CD4-positive, alpha-beta T cell (primary cell): ENCODE results near the gene BLCAP. TPM values are rescaled to one million over a fixed set of nuclear protein-coding genes. Genes with fewer than 3 reads are reported as not detected.

Source experiments
- ATAC-seq: fragments of 200-7000 bp; cut with Tn5 transposase; one replicate; pipeline ENCODE4 v1.10.0; 2022; ENCODE audit warnings: mild to moderate bottlenecking; ENCODE audit not compliant: poor library complexity
- CTCF ChIA-PET: fragments of 350-600 bp; sonication (Branson Sonifier 250); formaldehyde crosslinking; loops from one replicate; lab custom pipeline; 2021; ENCODE audit warnings: antibody characterized with exemption, inconsistent platforms; lab: Charles Lee
- POLR2A ChIA-PET: fragments of 350-600 bp; sonication (Branson Sonifier 250); formaldehyde crosslinking; loops from one replicate; lab custom pipeline; 2021; ENCODE audit warnings: antibody characterized with exemption, inconsistent platforms; lab: Charles Lee
- DNase-seq, 14 experiments: peaks; one replicate each; pipeline ENCODE4 v3.0.0-alpha.2; 2013 to 2020; ENCODE audit warnings: mixed read lengths in 2 of 14
- H3K27ac ChIP-seq, 2 donors: one replicate each; pipeline versions ENCODE4 v1.5.1 to v1.7.0; 2013; ENCODE audit warnings: low read length in 2 of 2, low read depth in 1 of 2, mild to moderate bottlenecking in 1 of 2
- H3K27me3 ChIP-seq, 2 experiments: 1 replicate in 1 of 2; 2 replicates in 1 of 2; pipeline versions ENCODE4 v1.6.1 to v1.7.0; 2013; ENCODE audit warnings: low read length in 2 of 2, control low read depth in 1 of 2, mild to moderate bottlenecking in 1 of 2, moderate library complexity in 1 of 2; ENCODE audit not compliant: insufficient read depth in 2 of 2, control insufficient read depth in 1 of 2
- H3K36me3 ChIP-seq: one replicate; pipeline ENCODE4 v1.6.1; 2013; ENCODE audit warnings: low read length, control low read depth; ENCODE audit not compliant: insufficient read depth
- H3K4me1 ChIP-seq: one replicate; pipeline ENCODE4 v1.6.1; 2013; ENCODE audit warnings: low read length, control low read depth; ENCODE audit not compliant: insufficient read depth
- H3K4me3 ChIP-seq: one replicate; pipeline ENCODE4 v1.5.1; 2013; ENCODE audit warnings: mild to moderate bottlenecking, low read length, moderate library complexity
- H3K9me3 ChIP-seq, 2 experiments: 1 replicate in 1 of 2; 2 replicates in 1 of 2; pipeline versions ENCODE4 v1.6.1 to v1.7.0; 2013; ENCODE audit warnings: low read length in 2 of 2, mild to moderate bottlenecking in 2 of 2, control low read depth in 1 of 2, moderate library complexity in 1 of 2; ENCODE audit not compliant: control insufficient read depth in 1 of 2, insufficient read depth in 1 of 2
- H3K27ac Mint-ChIP-seq: one replicate; pipeline ENCODE4 v1.8.0; 2020; ENCODE audit warnings: mixed read lengths
- H3K27me3 Mint-ChIP-seq: one replicate; pipeline ENCODE4 v1.8.0; 2021; ENCODE audit warnings: mixed read lengths
- H3K36me3 Mint-ChIP-seq: one replicate; pipeline ENCODE4 v1.8.0; 2021; ENCODE audit warnings: low read depth, mixed read lengths
- H3K4me1 Mint-ChIP-seq: one replicate; pipeline ENCODE4 v1.8.0; 2021; ENCODE audit warnings: low read depth, mixed read lengths
- H3K4me3 Mint-ChIP-seq: one replicate; pipeline ENCODE4 v1.8.0; 2020; ENCODE audit warnings: mild to moderate bottlenecking, mixed read lengths
- H3K9me3 Mint-ChIP-seq: one replicate; pipeline ENCODE4 v1.8.0; 2020; ENCODE audit warnings: mixed read lengths
- intact Hi-C, 2 experiments: fragments of 100-400 bp; cut with DNase I in 1 of 2; cut with micrococcal nuclease in 1 of 2; formaldehyde crosslinking; loops; one replicate each; pipeline versions ENCODE4 v1.15.1 to v1.9.0; 2023 to 2025; cut with DNase I, micrococcal nuclease
- total RNA-seq, 174 experiments: library from RNA in 2 of 174; stranded (reverse) in 2 of 174; gene quantifications; one replicate each; pipeline ENCODE4 v1.2.3 and lab custom pipeline; 2021 to 2026
- TF ChIP-seq, protein P1 (sequence below): fragments of 200-600 bp; IDR thresholded peaks from one replicate; pipeline ENCODE4 v1.8.0; 2022; ENCODE audit warnings: antibody characterized with exemption, mild to moderate bottlenecking

Gene BLCAP
- total RNA-seq, 2 experiments from 2014 or later, result 59.4 to 60.1 TPM

GRCh38 chr20:37531856-37532255 is 4.2 kb upstream of the BLCAP start:
- POLR2A ChIA-PET, result no interaction called here

DNA sequence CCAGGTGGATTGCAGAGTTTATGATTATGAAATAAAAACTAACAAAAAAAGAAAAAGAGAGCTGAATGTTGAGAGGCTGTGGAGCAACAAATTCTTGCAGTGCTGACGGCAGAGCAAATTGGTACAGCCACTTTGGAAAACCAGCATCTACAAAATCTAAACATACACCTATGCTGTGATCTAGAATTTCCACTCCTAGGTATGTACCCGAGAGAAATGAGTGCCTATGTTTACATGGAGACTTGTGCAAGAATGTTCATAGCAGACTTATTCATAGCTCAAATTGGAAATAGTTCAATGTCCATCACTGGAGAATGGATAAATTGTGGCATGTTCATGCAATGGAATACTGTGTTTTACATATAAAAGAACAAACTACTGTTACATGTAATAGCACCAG is 3.0 kb upstream of the BLCAP start:
- TF ChIP-seq, protein P1, sequence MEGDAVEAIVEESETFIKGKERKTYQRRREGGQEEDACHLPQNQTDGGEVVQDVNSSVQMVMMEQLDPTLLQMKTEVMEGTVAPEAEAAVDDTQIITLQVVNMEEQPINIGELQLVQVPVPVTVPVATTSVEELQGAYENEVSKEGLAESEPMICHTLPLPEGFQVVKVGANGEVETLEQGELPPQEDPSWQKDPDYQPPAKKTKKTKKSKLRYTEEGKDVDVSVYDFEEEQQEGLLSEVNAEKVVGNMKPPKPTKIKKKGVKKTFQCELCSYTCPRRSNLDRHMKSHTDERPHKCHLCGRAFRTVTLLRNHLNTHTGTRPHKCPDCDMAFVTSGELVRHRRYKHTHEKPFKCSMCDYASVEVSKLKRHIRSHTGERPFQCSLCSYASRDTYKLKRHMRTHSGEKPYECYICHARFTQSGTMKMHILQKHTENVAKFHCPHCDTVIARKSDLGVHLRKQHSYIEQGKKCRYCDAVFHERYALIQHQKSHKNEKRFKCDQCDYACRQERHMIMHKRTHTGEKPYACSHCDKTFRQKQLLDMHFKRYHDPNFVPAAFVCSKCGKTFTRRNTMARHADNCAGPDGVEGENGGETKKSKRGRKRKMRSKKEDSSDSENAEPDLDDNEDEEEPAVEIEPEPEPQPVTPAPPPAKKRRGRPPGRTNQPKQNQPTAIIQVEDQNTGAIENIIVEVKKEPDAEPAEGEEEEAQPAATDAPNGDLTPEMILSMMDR, result no peak
- H3K27ac Mint-ChIP-seq, result no peak overlapping the region
- H3K36me3 Mint-ChIP-seq, result peaks cover 8% of the 10 kb centered on the region
- ATAC-seq (no peak), DNase-seq (no peak)
- Histone ChIP-seq H3K4me3 (no peak overlapping the region), H3K36me3 (no peaks in the 10 kb centered on the region), H3K27me3 (no peaks in the 10 kb centered on the region), H3K4me1 (peaks cover 27% of the 10 kb centered on the region), H3K9me3 (no peaks in the 10 kb centered on the region), H3K27ac (no peak overlapping the region)
- H3K4me3 Mint-ChIP-seq, result peak overlapping the region; percentile 12
- H3K4me1 Mint-ChIP-seq, result peaks cover 26% of the 10 kb centered on the region
- no peaks in the 10 kb centered on the region for H3K27me3 Mint-ChIP-seq
- intact Hi-C loops, result loop anchor here (5.0 to 10.0 kb wide), 2 partner anchors 138 to 526 kb away; no protein-coding TSS in a partner anchor
- H3K9me3 Mint-ChIP-seq, result no peaks in the 10 kb centered on the region
- POLR2A ChIA-PET, result interaction anchor here (1.0 kb wide), 1 partner anchor 352 kb away, joined by 3 read pairs; no protein-coding TSS in a partner anchor
- CTCF ChIA-PET, result interaction anchor here (0.6 to 1.2 kb wide), 2 partner anchors 146 to 242 kb away, joined by 3 to 4 read pairs; no protein-coding TSS in a partner anchor

More at GRCh38 chr20:37531856-37532255, 4.2 kb upstream of the BLCAP start:
- H3K9me3 ChIP-seq, result no peaks in the 10 kb centered on the region
- no peak for ATAC-seq
- Mint-ChIP-seq H3K9me3 (no peaks in the 10 kb centered on the region), H3K27ac (no peak overlapping the region), H3K27me3 (peaks cover 2% of the 10 kb centered on the region), H3K4me1 (peaks cover 14% of the 10 kb centered on the region), H3K4me3 (no peak overlapping the region), H3K36me3 (peaks cover 8% of the 10 kb centered on the region)
- no peak overlapping the region for H3K27ac ChIP-seq
- no peaks in the 10 kb centered on the region for H3K27me3 ChIP-seq
- DNase-seq, result no peak
- intact Hi-C loops, result loop anchor here (5.0 to 10.0 kb wide), 2 partner anchors 140 to 527 kb away; no protein-coding TSS in a partner anchor
- peaks cover 15% of the 10 kb centered on the region for H3K4me1 ChIP-seq
- TF ChIP-seq, protein P1, result no peak
- CTCF ChIA-PET, result interaction anchor here (1.5 to 1.9 kb wide), 2 partner anchors 336 to 340 kb away, joined by 4 to 5 read pairs; no protein-coding TSS in a partner anchor
- H3K36me3 ChIP-seq, result no peaks in the 10 kb centered on the region
- H3K4me3 ChIP-seq, result no peak overlapping the region

GRCh38 chr20:37529968-37530600 is 2.4 kb upstream of the BLCAP start:
- DNase-seq, result no peak
- no peaks in the 10 kb centered on the region for H3K27me3 ChIP-seq
- H3K4me3 Mint-ChIP-seq, result peak overlapping the region; percentile 49
- H3K27ac Mint-ChIP-seq, result no peak overlapping the region
- no peak overlapping the region for H3K27ac ChIP-seq
- intact Hi-C loops, result loop anchor here (2.0 to 10.0 kb wide), 6 partner anchors 138 to 525 kb away; partner anchors contain the start of genes CTNNBL1 (in 1 of the 2), MANBAL (in 1 of the 2), MROH8 (in 1 of the 2) and RBL1 (in 1 of the 2)
- H3K36me3 Mint-ChIP-seq, result peaks cover 8% of the 10 kb centered on the region
- no peaks in the 10 kb centered on the region for H3K9me3 Mint-ChIP-seq
- TF ChIP-seq, protein P1, result no peak
- H3K4me3 ChIP-seq, result no peak overlapping the region
- no peak for ATAC-seq
- no peaks in the 10 kb centered on the region for H3K9me3 ChIP-seq
- peaks cover 32% of the 10 kb centered on the region for H3K4me1 Mint-ChIP-seq
- no peaks in the 10 kb centered on the region for H3K36me3 ChIP-seq
- no peaks in the 10 kb centered on the region for H3K27me3 Mint-ChIP-seq
- POLR2A ChIA-PET, result interaction anchor here (0.6 kb wide), 1 partner anchor 1256 kb away, joined by 3 read pairs; no protein-coding TSS in a partner anchor
- peaks cover 33% of the 10 kb centered on the region for H3K4me1 ChIP-seq
- CTCF ChIA-PET, result interaction anchor here (0.6 to 1.2 kb wide), 3 partner anchors 19 to 241 kb away, joined by 3 to 4 read pairs (median 3); no protein-coding TSS in a partner anchor
